K562 (cell line): Measurements from ENCODE around the gene DCUN1D1. TPM values are rescaled to one million over a fixed set of nuclear protein-coding genes. Genes with fewer than 3 reads are reported as not detected.
A peak's percentile ranks its signal among the peaks of the same experiment; 100 is the strongest.

ENCODE experiments used
- FOXA1 ChIP-seq: fragments of 450-650 bp; IDR thresholded peaks from 2 replicates; pipeline ENCODE4 v1.6.1; 2016; ENCODE audit warnings: mild to moderate bottlenecking, borderline replicate concordance
- HDGF ChIP-seq: fragments of 450-650 bp; IDR thresholded peaks from 2 replicates; pipeline ENCODE4 v1.6.1; 2016
- KHSRP ChIP-seq: fragments of 450-650 bp; IDR thresholded peaks from 2 replicates; pipeline ENCODE4 v1.6.1; 2017
- LARP7 ChIP-seq: fragments of 450-650 bp; IDR thresholded peaks from 2 replicates; pipeline ENCODE4 v1.6.1; 2016
- MEIS2 ChIP-seq: fragments of 450-650 bp; IDR thresholded peaks from 2 replicates; pipeline ENCODE4 v1.6.1; 2014; ENCODE audit warnings: mild to moderate bottlenecking; ENCODE audit not compliant: partially characterized antibody
- NEUROD1 ChIP-seq: fragments of 150-350 bp; IDR thresholded peaks from 2 replicates; pipeline ENCODE4 v1.6.1; 2014; ENCODE audit warnings: borderline replicate concordance, low read length, low read depth; ENCODE audit not compliant: partially characterized antibody
- NFXL1 ChIP-seq: fragments of 450-650 bp; formaldehyde crosslinking; IDR thresholded peaks from 2 replicates; pipeline ENCODE4 v1.4.0; 2021; ENCODE audit warnings: mild to moderate bottlenecking
- STAT5A ChIP-seq: IDR thresholded peaks from 2 replicates; pipeline ENCODE4 v1.6.1; 2012; ENCODE audit warnings: low read length, inconsistent platforms, borderline replicate concordance
- WHSC1 ChIP-seq: IDR thresholded peaks from one replicate; pipeline ENCODE4 v1.6.1; 2012; ENCODE audit warnings: low read length, control low read depth, inconsistent platforms
- YBX1 ChIP-seq: fragments of 450-650 bp; IDR thresholded peaks from 2 replicates; pipeline ENCODE4 v1.7.1; 2016; ENCODE audit warnings: mild to moderate bottlenecking
- ZFPM2 ChIP-seq: fragments of 250-450 bp; sonication (Bioruptor Pico); IDR thresholded peaks from 2 replicates; pipeline ENCODE4 v1.5.1; 2022; ENCODE audit warnings: mild to moderate bottlenecking
- ZNF143 ChIP-seq: sonication (generic); formaldehyde crosslinking; IDR thresholded peaks from 2 replicates; pipeline ENCODE4 v1.9.0; 2022; ENCODE audit warnings: mild to moderate bottlenecking, missing genetic modification reagents
- ZNF644 ChIP-seq: fragments of 200-800 bp; sonication (Bioruptor generic); IDR thresholded peaks from 2 replicates; pipeline ENCODE4 v1.6.1; 2016; ENCODE audit warnings: low read depth, missing genetic modification characterization, missing compliant biosample characterization
- ZNF668 ChIP-seq: fragments of 250-450 bp; sonication (Bioruptor Pico); IDR thresholded peaks from 2 replicates; pipeline ENCODE4 v1.8.0; 2022; ENCODE audit warnings: mild to moderate bottlenecking, inconsistent platforms
- polyA plus RNA-seq, 8 experiments: library from polyadenylated mRNA; depleted of rRNA in 4 of 8; stranded (reverse) in 5 of 8; unstranded in 3 of 8; fragments of >200 nt; fragmentation: Nextera tagmentation in 2 of 8; fragmentation: Illumina TruSeq in 1 of 8; extraction: Ambion mirVana in 2 of 8; extraction: Trizol in 1 of 8; gene quantifications; 2 replicates each; pipeline versions ENCODE4 v1.2.1 to v1.2.3, GENCODE V29; 2011 to 2014; ENCODE audit warnings: inconsistent platforms in 1 of 8, missing spikeins in 1 of 8
- total RNA-seq, 7 experiments: library from RNA; depleted of rRNA in 6 of 7; stranded (reverse); fragments of >200 nt in 6 of 7; fragmentation: Illumina TruSeq in 2 of 7; extraction: Trizol in 2 of 7; gene quantifications; 2 replicates each; pipeline versions ENCODE4 v1.2.1 to v1.2.3, GENCODE V29; 2011 to 2021; ENCODE audit warnings: low replicate concordance in 1 of 7
- TF ChIP-seq, protein P1 (sequence below): fragments of 450-650 bp; IDR thresholded peaks from 2 replicates; pipeline ENCODE4 v1.7.0; 2016; ENCODE audit warnings: borderline replicate concordance
- TF ChIP-seq, protein P2 (sequence below): fragments of 450-650 bp; formaldehyde crosslinking; IDR thresholded peaks from 2 replicates; pipeline ENCODE4 v1.4.0; 2020; ENCODE audit warnings: mild to moderate bottlenecking, moderate library complexity
- TF ChIP-seq, protein P3 (sequence below): fragments of 150-350 bp; conservative IDR thresholded peaks from 2 replicates; pipeline ENCODE4 v1.6.1; 2014; ENCODE audit warnings: low read length
- TF ChIP-seq, protein P4 (sequence below): fragments of 250-450 bp; sonication (Bioruptor Pico); IDR thresholded peaks from 2 replicates; pipeline ENCODE4 v1.4.0; 2020
- TF ChIP-seq, protein P5 (sequence below), 3 experiments: fragments of 200-800 bp in 1 of 3; sonication (Bioruptor generic) in 1 of 3; sonication (generic) in 1 of 3; formaldehyde crosslinking in 1 of 3; IDR thresholded peaks; 2 replicates each; pipeline versions ENCODE4 v1.6.1 to v1.8.0; 2016 to 2022; ENCODE audit warnings: mild to moderate bottlenecking in 2 of 3, missing compliant biosample characterization in 2 of 3, missing genetic modification characterization in 2 of 3, missing genetic modification reagents in 1 of 3

DCUN1D1 gene
- total and polyA plus RNA-seq, 9 of the 15 experiments (the other 6 are each of a cell fraction or from before 2014, with no cell fraction given): 11.4 to 46.8 (median 28.2) TPM

DNA sequence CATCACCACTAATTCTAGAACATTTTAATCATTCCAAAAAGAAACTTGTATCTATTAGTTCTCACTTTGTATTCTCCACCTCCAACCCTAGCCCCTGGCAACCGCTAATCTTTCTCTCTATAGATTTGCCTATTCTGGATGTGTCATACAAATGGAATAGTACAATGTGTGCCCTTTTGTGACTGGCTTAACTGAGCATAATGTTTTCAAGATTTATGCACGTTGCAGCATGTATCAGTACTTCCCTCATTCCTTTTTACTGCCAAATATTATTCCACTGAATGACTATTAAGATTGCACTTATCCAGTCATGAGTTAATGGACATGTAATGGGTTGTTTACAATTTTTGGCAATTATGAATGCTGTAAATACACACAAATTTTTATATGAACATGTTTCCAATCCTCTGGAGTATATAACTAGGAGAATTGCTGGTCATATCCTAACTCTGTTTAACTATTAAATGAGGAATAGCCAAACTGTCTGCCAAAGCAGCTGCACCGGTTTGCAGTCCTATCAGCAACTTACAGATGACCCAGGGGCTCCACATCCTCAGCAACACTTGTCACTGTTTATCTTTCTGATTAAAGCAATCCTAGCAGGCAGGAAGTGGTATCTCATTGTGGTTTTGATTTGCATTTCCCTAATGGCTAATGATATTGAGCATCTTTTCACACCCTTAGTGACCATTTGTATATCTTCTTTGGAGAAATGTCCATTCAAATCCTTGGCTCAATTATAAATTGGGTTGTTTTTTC is 42.9 kb downstream of the DCUN1D1 start (continued):
- TF ChIP-seq STAT5A (peak; percentile 89), YBX1 (no peak), HDGF (no peak), LARP7 (no peak), ZNF143 (no peak), WHSC1 (no peak), NEUROD1 (no peak), ZFPM2 (CRISPR knock-in tag) (no peak), KHSRP (no peak; the same call in 1 of the 2 replicates), NFXL1 (CRISPR knock-in tag) (no peak), FOXA1 (no peak), MEIS2 (peak; percentile 73), ZNF668 (CRISPR knock-in tag) (no peak), ZNF644 (tag) (peak; percentile 83; the same call in 1 of the 2 replicates)
- TF ChIP-seq, protein P1, sequence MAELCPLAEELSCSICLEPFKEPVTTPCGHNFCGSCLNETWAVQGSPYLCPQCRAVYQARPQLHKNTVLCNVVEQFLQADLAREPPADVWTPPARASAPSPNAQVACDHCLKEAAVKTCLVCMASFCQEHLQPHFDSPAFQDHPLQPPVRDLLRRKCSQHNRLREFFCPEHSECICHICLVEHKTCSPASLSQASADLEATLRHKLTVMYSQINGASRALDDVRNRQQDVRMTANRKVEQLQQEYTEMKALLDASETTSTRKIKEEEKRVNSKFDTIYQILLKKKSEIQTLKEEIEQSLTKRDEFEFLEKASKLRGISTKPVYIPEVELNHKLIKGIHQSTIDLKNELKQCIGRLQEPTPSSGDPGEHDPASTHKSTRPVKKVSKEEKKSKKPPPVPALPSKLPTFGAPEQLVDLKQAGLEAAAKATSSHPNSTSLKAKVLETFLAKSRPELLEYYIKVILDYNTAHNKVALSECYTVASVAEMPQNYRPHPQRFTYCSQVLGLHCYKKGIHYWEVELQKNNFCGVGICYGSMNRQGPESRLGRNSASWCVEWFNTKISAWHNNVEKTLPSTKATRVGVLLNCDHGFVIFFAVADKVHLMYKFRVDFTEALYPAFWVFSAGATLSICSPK: no peak
- TF ChIP-seq, protein P2, sequence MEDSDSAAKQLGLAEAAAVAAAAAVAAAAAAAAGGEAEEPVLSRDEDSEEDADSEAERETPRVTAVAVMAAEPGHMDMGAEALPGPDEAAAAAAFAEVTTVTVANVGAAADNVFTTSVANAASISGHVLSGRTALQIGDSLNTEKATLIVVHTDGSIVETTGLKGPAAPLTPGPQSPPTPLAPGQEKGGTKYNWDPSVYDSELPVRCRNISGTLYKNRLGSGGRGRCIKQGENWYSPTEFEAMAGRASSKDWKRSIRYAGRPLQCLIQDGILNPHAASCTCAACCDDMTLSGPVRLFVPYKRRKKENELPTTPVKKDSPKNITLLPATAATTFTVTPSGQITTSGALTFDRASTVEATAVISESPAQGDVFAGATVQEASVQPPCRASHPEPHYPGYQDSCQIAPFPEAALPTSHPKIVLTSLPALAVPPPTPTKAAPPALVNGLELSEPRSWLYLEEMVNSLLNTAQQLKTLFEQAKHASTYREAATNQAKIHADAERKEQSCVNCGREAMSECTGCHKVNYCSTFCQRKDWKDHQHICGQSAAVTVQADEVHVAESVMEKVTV (CRISPR knock-in tag): no peak
- TF ChIP-seq, protein P3, sequence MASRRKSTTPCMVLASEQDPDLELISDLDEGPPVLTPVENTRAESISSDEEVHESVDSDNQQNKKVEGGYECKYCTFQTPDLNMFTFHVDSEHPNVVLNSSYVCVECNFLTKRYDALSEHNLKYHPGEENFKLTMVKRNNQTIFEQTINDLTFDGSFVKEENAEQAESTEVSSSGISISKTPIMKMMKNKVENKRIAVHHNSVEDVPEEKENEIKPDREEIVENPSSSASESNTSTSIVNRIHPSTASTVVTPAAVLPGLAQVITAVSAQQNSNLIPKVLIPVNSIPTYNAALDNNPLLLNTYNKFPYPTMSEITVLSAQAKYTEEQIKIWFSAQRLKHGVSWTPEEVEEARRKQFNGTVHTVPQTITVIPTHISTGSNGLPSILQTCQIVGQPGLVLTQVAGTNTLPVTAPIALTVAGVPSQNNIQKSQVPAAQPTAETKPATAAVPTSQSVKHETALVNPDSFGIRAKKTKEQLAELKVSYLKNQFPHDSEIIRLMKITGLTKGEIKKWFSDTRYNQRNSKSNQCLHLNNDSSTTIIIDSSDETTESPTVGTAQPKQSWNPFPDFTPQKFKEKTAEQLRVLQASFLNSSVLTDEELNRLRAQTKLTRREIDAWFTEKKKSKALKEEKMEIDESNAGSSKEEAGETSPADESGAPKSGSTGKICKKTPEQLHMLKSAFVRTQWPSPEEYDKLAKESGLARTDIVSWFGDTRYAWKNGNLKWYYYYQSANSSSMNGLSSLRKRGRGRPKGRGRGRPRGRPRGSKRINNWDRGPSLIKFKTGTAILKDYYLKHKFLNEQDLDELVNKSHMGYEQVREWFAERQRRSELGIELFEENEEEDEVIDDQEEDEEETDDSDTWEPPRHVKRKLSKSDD: no peak
- TF ChIP-seq, protein P4, sequence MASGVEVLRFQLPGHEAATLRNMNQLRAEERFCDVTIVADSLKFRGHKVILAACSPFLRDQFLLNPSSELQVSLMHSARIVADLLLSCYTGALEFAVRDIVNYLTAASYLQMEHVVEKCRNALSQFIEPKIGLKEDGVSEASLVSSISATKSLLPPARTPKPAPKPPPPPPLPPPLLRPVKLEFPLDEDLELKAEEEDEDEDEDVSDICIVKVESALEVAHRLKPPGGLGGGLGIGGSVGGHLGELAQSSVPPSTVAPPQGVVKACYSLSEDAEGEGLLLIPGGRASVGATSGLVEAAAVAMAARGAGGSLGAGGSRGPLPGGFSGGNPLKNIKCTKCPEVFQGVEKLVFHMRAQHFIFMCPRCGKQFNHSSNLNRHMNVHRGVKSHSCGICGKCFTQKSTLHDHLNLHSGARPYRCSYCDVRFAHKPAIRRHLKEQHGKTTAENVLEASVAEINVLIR (CRISPR knock-in tag): no peak
- TF ChIP-seq, protein P5, sequence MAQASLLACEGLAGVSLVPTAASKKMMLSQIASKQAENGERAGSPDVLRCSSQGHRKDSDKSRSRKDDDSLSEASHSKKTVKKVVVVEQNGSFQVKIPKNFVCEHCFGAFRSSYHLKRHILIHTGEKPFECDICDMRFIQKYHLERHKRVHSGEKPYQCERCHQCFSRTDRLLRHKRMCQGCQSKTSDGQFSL (CRISPR knock-in tag; IDR thresholded peaks at IDR 0.05): no peak
- TF ChIP-seq, protein P5 (tag; IDR thresholded peaks at IDR 0.05): no peak
